Mesenchymal stem cell (in vitro differentiated cells and primary cell): ENCODE data around the gene PLCXD3.

ENCODE experiments used
- DNase-seq: peaks from one replicate; pipeline ENCODE4 v3.0.0-alpha.2; 2013
- H2AFZ ChIP-seq: one replicate; pipeline ENCODE4 v1.6.1; 2013; ENCODE audit warnings: low read depth, mild to moderate bottlenecking, control low read depth, inconsistent platforms, low read length, moderate library complexity
- H2AK5ac ChIP-seq: 2 replicates; pipeline ENCODE4 v1.6.1; 2013; ENCODE audit warnings: low read length, moderate library complexity, mild to moderate bottlenecking, inconsistent platforms; ENCODE audit not compliant: severe bottlenecking
- H2BK120ac ChIP-seq: one replicate; pipeline ENCODE4 v1.6.1; 2013; ENCODE audit warnings: low read depth, mild to moderate bottlenecking, inconsistent platforms, low read length, moderate library complexity
- H2BK12ac ChIP-seq, 2 experiments: one replicate each; pipeline ENCODE4 v1.6.1; 2013; ENCODE audit warnings: inconsistent platforms in 2 of 2, low read length in 2 of 2, mild to moderate bottlenecking in 2 of 2, moderate library complexity in 2 of 2, control low read depth in 1 of 2
- H2BK15ac ChIP-seq: one replicate; pipeline ENCODE4 v1.6.1; 2013; ENCODE audit warnings: mild to moderate bottlenecking, low read depth, inconsistent platforms; ENCODE audit not compliant: poor library complexity, severe bottlenecking
- H2BK5ac ChIP-seq: 2 replicates; pipeline ENCODE4 v1.6.1; 2013; ENCODE audit warnings: low read depth, mild to moderate bottlenecking, low read length, control low read depth, inconsistent platforms; ENCODE audit not compliant: poor library complexity, severe bottlenecking
- H3K14ac ChIP-seq, 2 experiments: one replicate each; pipeline ENCODE4 v1.6.1; 2013; ENCODE audit warnings: inconsistent platforms in 2 of 2, low read length in 2 of 2, control low read depth in 1 of 2, mild to moderate bottlenecking in 1 of 2, moderate library complexity in 1 of 2
- H3K18ac ChIP-seq, 2 experiments: one replicate each; pipeline ENCODE4 v1.6.1; 2013; ENCODE audit warnings: inconsistent platforms in 2 of 2, low read length in 2 of 2, control low read depth in 1 of 2, low read depth in 1 of 2, mild to moderate bottlenecking in 1 of 2
- H3K23ac ChIP-seq, 2 experiments: one replicate each; pipeline ENCODE4 v1.6.1; 2013; ENCODE audit warnings: inconsistent platforms in 2 of 2, low read length in 2 of 2, mild to moderate bottlenecking in 2 of 2, moderate library complexity in 2 of 2, control low read depth in 1 of 2
- H3K27ac ChIP-seq: 2 replicates; pipeline ENCODE4 v1.5.1; 2013; ENCODE audit warnings: mild to moderate bottlenecking, moderate library complexity, low read length, control low read depth, inconsistent platforms; ENCODE audit not compliant: poor library complexity, severe bottlenecking
- H3K27me3 ChIP-seq, 2 experiments: 2 replicates each; pipeline versions ENCODE4 v1.6.1 to v1.7.0; 2013; ENCODE audit warnings: low read length in 2 of 2, mild to moderate bottlenecking in 2 of 2, moderate library complexity in 2 of 2, control low read depth in 1 of 2, inconsistent platforms in 1 of 2; ENCODE audit not compliant: control insufficient read depth in 1 of 2, insufficient read depth in 1 of 2
- H3K36me3 ChIP-seq, 2 experiments: 2 replicates each; pipeline versions ENCODE4 v1.6.1 to v1.7.0; 2013; ENCODE audit warnings: low read length in 2 of 2, control low read depth in 1 of 2, inconsistent platforms in 1 of 2, low read depth in 1 of 2, mild to moderate bottlenecking in 1 of 2; ENCODE audit not compliant: insufficient read depth in 2 of 2, control insufficient read depth in 1 of 2
- H3K4ac ChIP-seq, 2 experiments: one replicate each; pipeline ENCODE4 v1.6.1; 2013; ENCODE audit warnings: inconsistent platforms in 2 of 2, low read length in 2 of 2, mild to moderate bottlenecking in 2 of 2, moderate library complexity in 2 of 2, control low read depth in 1 of 2, low read depth in 1 of 2
- H3K4me1 ChIP-seq: 2 replicates; pipeline ENCODE4 v1.6.1; 2013; ENCODE audit warnings: low read depth, low read length, control low read depth; ENCODE audit not compliant: control insufficient read depth, insufficient read depth
- H3K4me2 ChIP-seq: 2 replicates; pipeline ENCODE4 v1.6.1; 2013; ENCODE audit warnings: low read length, mild to moderate bottlenecking, inconsistent platforms; ENCODE audit not compliant: poor library complexity, severe bottlenecking
- H3K4me3 ChIP-seq, 2 experiments: 2 replicates each; pipeline versions ENCODE4 v1.5.1 to v1.7.0; 2013; ENCODE audit warnings: low read length in 2 of 2, mild to moderate bottlenecking in 2 of 2, control low read depth in 1 of 2, low read depth in 1 of 2; ENCODE audit not compliant: insufficient read depth in 1 of 2
- H3K79me1 ChIP-seq: replicated peaks from 2 replicates; pipeline ENCODE4 v1.6.1; 2013; ENCODE audit warnings: mild to moderate bottlenecking, control low read depth, low read length, inconsistent platforms; ENCODE audit not compliant: poor library complexity, severe bottlenecking
- H3K9ac ChIP-seq: 2 replicates; pipeline ENCODE4 v1.7.0; 2013; ENCODE audit warnings: mild to moderate bottlenecking, low read length, moderate library complexity
- H3K9me3 ChIP-seq: 2 replicates; pipeline ENCODE4 v1.7.0; 2013; ENCODE audit warnings: mild to moderate bottlenecking, low read length; ENCODE audit not compliant: control insufficient read depth
- H4K8ac ChIP-seq: one replicate; pipeline ENCODE4 v1.6.1; 2013; ENCODE audit warnings: inconsistent platforms, mild to moderate bottlenecking, low read length, moderate library complexity
- H4K91ac ChIP-seq: one replicate; pipeline ENCODE4 v1.6.1; 2013; ENCODE audit warnings: mild to moderate bottlenecking, low read length, inconsistent platforms
- WGBS: methylation state at CpG from one replicate; pipeline ENCODE4 v1.1.7; 2013; ENCODE audit warnings: mixed read lengths; 5-methylcytosine and 5-hydroxymethylcytosine counted together

The PLCXD3 gene

DNA sequence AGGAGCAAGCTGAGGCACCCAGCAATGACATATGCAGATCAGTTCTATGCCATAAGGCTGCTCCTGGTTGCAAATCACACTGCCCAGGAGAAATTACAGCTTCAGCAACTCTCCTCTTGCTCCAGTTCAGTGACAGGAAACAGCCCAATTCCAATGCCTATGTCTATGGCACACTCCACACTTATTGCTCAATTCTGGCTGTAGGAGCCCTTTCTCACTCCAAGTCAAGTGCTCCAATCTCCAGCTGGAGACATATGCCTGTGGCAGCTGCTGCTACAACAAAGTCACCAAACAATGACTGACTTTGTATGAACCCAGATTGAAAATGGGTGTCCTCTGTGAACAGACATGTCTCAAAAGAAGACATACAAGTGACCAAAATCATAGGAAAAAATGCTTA, 31.8 kb upstream of the PLCXD3 start:
- Histone ChIP-seq H4K91ac (no peak overlapping the region), H2AK5ac (no peak overlapping the region), H3K27me3 (no peaks in the 10 kb centered on the region), H2BK12ac (no peak overlapping the region), H3K4me1 (no peaks in the 10 kb centered on the region), H3K79me1 (no peaks in the 10 kb centered on the region), H3K4me3 (no peak overlapping the region), H4K8ac (no peak overlapping the region), H3K4me2 (no peak overlapping the region), H3K9me3 (peaks cover 9% of the 10 kb centered on the region), H3K14ac (no peak overlapping the region), H2BK5ac (no peak overlapping the region), H3K18ac (no peak overlapping the region), H2AFZ (no peak overlapping the region), H2BK15ac (no peak overlapping the region), H3K9ac (no peak overlapping the region), H3K4ac (no peak overlapping the region), H3K23ac (no peak overlapping the region), H3K27ac (no peak overlapping the region), H2BK120ac (no peak overlapping the region), H3K36me3 (no peaks in the 10 kb centered on the region)
- DNase-seq = no peak

DNA sequence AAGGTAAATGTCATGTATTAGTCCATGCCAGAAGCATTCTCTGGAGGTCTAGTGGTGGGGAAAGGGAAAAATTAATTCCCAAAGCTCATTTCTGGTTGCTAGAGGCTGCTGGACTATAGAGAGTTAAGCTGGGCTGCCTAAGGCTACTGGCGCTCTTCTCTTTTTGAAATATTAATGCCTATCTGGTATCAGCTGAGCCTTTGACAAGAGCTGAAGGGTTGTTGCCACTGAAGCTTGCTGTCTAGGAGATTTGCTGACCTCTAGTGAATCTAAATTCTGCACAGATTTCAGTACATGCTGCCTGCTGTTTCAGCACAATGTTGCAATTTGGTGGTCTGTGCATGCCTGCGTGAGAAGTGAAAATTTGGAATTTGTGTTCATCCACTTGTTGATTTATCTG, 29.1 kb upstream of the PLCXD3 start:
- no peak overlapping the region for H4K91ac ChIP-seq
- no peak overlapping the region for H3K23ac ChIP-seq
- no peak overlapping the region for H3K14ac ChIP-seq
- no peak overlapping the region for H3K4me2 ChIP-seq
- no peak overlapping the region for H2BK5ac ChIP-seq
- no peak overlapping the region for H2AFZ ChIP-seq
- H3K4me1 ChIP-seq = no peaks in the 10 kb centered on the region
- no peak for DNase-seq
- H3K9me3 ChIP-seq = peaks cover 12% of the 10 kb centered on the region
- H4K8ac ChIP-seq = no peak overlapping the region
- no peaks in the 10 kb centered on the region for H3K79me1 ChIP-seq
- H3K4me3 ChIP-seq = no peak overlapping the region
- H3K18ac ChIP-seq = no peak overlapping the region
- H2BK120ac ChIP-seq = no peak overlapping the region
- no peak overlapping the region for H2AK5ac ChIP-seq
- no peaks in the 10 kb centered on the region for H3K36me3 ChIP-seq
- H3K9ac ChIP-seq = no peak overlapping the region
- no peaks in the 10 kb centered on the region for H3K27me3 ChIP-seq
- no peak overlapping the region for H3K27ac ChIP-seq
- no peak overlapping the region for H2BK15ac ChIP-seq
- H2BK12ac ChIP-seq = no peak overlapping the region
- H3K4ac ChIP-seq = no peak overlapping the region
- WGBS = 96% methylated on average over 1 of the region's 2 CpGs

DNA sequence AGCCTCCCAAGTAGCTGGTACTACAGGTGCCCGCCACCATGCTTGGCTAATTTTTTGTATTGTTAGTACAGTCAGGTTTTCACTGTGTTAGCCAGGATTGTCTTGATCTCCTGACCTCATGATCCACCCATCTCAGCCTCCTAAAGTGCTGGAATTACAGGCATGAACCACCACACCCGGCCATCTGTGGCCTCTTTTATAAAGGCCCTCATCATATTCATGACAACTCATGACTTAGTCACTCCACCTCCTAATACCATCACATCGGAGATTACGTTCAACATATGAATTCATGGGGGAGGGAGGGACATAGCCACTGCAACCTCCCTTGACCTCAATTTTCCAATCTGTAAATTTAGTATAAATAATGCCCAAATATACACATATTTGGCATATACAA, 27.2 kb upstream of the PLCXD3 start:
- no peak overlapping the region for H2AFZ ChIP-seq
- no peak overlapping the region for H3K4me2 ChIP-seq
- H4K8ac ChIP-seq = no peak overlapping the region
- H3K79me1 ChIP-seq = no peaks in the 10 kb centered on the region
- H3K18ac ChIP-seq = no peak overlapping the region
- H3K4me3 ChIP-seq = no peak overlapping the region
- H3K14ac ChIP-seq = no peak overlapping the region
- DNase-seq = no peak
- H2BK120ac ChIP-seq = no peak overlapping the region
- H4K91ac ChIP-seq = no peak overlapping the region
- no peak overlapping the region for H3K27ac ChIP-seq
- no peak overlapping the region for H3K9ac ChIP-seq
- H2BK15ac ChIP-seq = no peak overlapping the region
- no peak overlapping the region for H3K4ac ChIP-seq
- H2BK5ac ChIP-seq = no peak overlapping the region
- H2AK5ac ChIP-seq = no peak overlapping the region
- H3K36me3 ChIP-seq = no peaks in the 10 kb centered on the region
- WGBS = 70% methylated on average over 3 of the region's 4 CpGs
- H3K27me3 ChIP-seq = no peaks in the 10 kb centered on the region
- H2BK12ac ChIP-seq = no peak overlapping the region
- H3K9me3 ChIP-seq = peaks cover 12% of the 10 kb centered on the region
- H3K4me1 ChIP-seq = no peaks in the 10 kb centered on the region
- no peak overlapping the region for H3K23ac ChIP-seq

DNA sequence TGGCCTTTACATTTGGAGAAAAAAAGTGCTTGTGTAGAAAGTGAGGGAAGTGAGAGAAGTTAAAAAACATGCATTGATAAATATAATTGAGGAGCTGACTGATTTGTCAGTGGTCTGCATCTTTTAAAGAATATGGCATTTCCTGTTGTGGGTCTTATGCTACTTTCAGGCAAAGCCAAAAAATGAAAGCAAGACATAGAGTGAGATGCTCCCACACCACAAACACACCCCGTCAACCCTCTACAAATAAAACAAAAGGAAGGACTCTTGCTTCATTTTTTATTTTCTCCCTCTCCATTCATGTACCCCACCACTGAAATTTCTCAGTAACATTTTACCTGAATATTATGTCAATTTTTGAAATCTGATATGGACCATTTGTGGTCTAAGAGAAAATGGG, 22.1 kb upstream of the PLCXD3 start:
- no peak overlapping the region for H3K14ac ChIP-seq

More for the DNA sequence above, 22.1 kb upstream of the PLCXD3 start:
- H3K36me3 ChIP-seq = no peaks in the 10 kb centered on the region
- H3K4me3 ChIP-seq = no peak overlapping the region
- H2BK12ac ChIP-seq = no peak overlapping the region
- no peak overlapping the region for H3K27ac ChIP-seq
- H3K9ac ChIP-seq = no peak overlapping the region
- no peak overlapping the region for H4K91ac ChIP-seq
- H2BK120ac ChIP-seq = no peak overlapping the region
- H3K9me3 ChIP-seq = peaks cover 27% of the 10 kb centered on the region
- H3K23ac ChIP-seq = no peak overlapping the region
- no peak overlapping the region for H3K4me2 ChIP-seq
- no peaks in the 10 kb centered on the region for H3K27me3 ChIP-seq
- WGBS = 75% methylated on average over 1 of the region's 1 CpG
- H3K79me1 ChIP-seq = no peaks in the 10 kb centered on the region
- H2AFZ ChIP-seq = no peak overlapping the region
- H3K4me1 ChIP-seq = no peaks in the 10 kb centered on the region
- no peak overlapping the region for H2BK5ac ChIP-seq
- no peak overlapping the region for H3K18ac ChIP-seq
- H2BK15ac ChIP-seq = no peak overlapping the region
- no peak for DNase-seq
- H3K4ac ChIP-seq = no peak overlapping the region
- no peak overlapping the region for H2AK5ac ChIP-seq
- no peak overlapping the region for H4K8ac ChIP-seq
